Fibroblast of lung (primary cell): ENCODE results near the gene NLRP4. TPM values are rescaled to one million over a fixed set of nuclear protein-coding genes. Genes with fewer than 3 reads are reported as not detected.

Experiments used
- DNase-seq, 2 donors: peaks; one replicate each; pipeline versions ENCODE4 v3.0.0 to v3.0.0-alpha.2; 2010; ENCODE audit warnings: low read depth in 2 of 2
- H2AFZ ChIP-seq: 2 replicates; pipeline ENCODE4 v1.5.1; 2012; ENCODE audit warnings: low read length, control low read depth, inconsistent platforms
- H3K27ac ChIP-seq: 2 replicates; pipeline ENCODE4 v1.5.1; 2011; ENCODE audit warnings: low read length, control low read depth; ENCODE audit not compliant: insufficient read depth
- H3K27me3 ChIP-seq: 2 replicates; pipeline ENCODE4 v1.5.1; 2011; ENCODE audit warnings: mild to moderate bottlenecking, low read length; ENCODE audit not compliant: control insufficient read depth, insufficient read depth
- H3K36me3 ChIP-seq: 2 replicates; pipeline ENCODE4 v1.5.1; 2011; ENCODE audit warnings: low read length; ENCODE audit not compliant: control insufficient read depth, insufficient read depth
- H3K4me1 ChIP-seq: 2 replicates; pipeline ENCODE4 v1.5.1; 2011; ENCODE audit warnings: low read length; ENCODE audit not compliant: control insufficient read depth, insufficient read depth; ENCODE audit errors: extremely low read depth
- H3K4me2 ChIP-seq: 2 replicates; pipeline ENCODE4 v1.5.1; 2011; ENCODE audit warnings: low read length, control low read depth; ENCODE audit not compliant: insufficient read depth; ENCODE audit errors: extremely low read depth
- H3K4me3 ChIP-seq, 4 experiments: fragments of 200-600 bp in 1 of 4; sonication (generic) in 1 of 4; replicated peaks in 1 of 4; 2 replicates each; pipeline ENCODE4 v1.5.1; 2011 to 2016; ENCODE audit warnings: low read length in 4 of 4, low read depth in 3 of 4, mild to moderate bottlenecking in 3 of 4, control low read depth in 2 of 4, inconsistent platforms in 1 of 4, mixed read lengths in 1 of 4; ENCODE audit not compliant: insufficient read depth in 1 of 4; ENCODE audit errors: control extremely low read depth in 1 of 4
- H3K79me2 ChIP-seq: 2 replicates; pipeline ENCODE4 v1.5.1; 2012; ENCODE audit warnings: mild to moderate bottlenecking, low read length, inconsistent platforms; ENCODE audit not compliant: control insufficient read depth, insufficient read depth
- H3K9ac ChIP-seq: 2 replicates; pipeline ENCODE4 v1.5.1; 2011; ENCODE audit warnings: mild to moderate bottlenecking, low read length, control low read depth; ENCODE audit not compliant: insufficient read depth
- H3K9me3 ChIP-seq: 2 replicates; pipeline ENCODE4 v1.5.1; 2012; ENCODE audit warnings: low read depth, low read length; ENCODE audit not compliant: control insufficient read depth, insufficient read depth
- H4K20me1 ChIP-seq: 2 replicates; pipeline ENCODE4 v1.5.1; 2011; ENCODE audit warnings: low read length; ENCODE audit not compliant: control insufficient read depth, insufficient read depth; ENCODE audit errors: extremely low read depth
- CTCF ChIP-seq, 2 donors: IDR thresholded peaks in 1 of 2; conservative IDR thresholded peaks in 1 of 2; 1 replicate in 1 of 2; 2 replicates in 1 of 2; pipeline ENCODE4 v1.5.1; 2011 to 2012; ENCODE audit warnings: low read length in 2 of 2, control low read depth in 1 of 2, inconsistent platforms in 1 of 2, low read depth in 1 of 2, mild to moderate bottlenecking in 1 of 2
- EZH2 ChIP-seq: IDR thresholded peaks from 2 replicates; pipeline ENCODE4 v1.5.1; 2012; ENCODE audit warnings: low read length, control low read depth, mild to moderate bottlenecking; ENCODE audit errors: missing control alignments
- polyA plus RNA-seq, 2 donors: library from polyadenylated mRNA; depleted of rRNA in 1 of 2; stranded (reverse) in 1 of 2; unstranded in 1 of 2; fragments of >200 nt; gene quantifications; 2 replicates each; pipeline ENCODE4 v1.2.1, GENCODE V29; 2011 to 2012; ENCODE audit warnings: missing spikeins in 1 of 2
- total RNA-seq: library from RNA; depleted of rRNA; stranded (reverse); fragments of >200 nt; gene quantifications from 2 replicates; pipeline ENCODE4 v1.2.1, GENCODE V29; 2014

Gene NLRP4
- total and polyA plus RNA-seq, 2 donors (not counting 1 experiment from before 2014, with no cell fraction given) = not detected

- Histone ChIP-seq H3K9me3 (no peaks in the 10 kb centered on the region), H3K27ac (no peak overlapping the region), H3K4me1 (no peaks in the 10 kb centered on the region), H3K9ac (no peak overlapping the region), H4K20me1 (no peaks in the 10 kb centered on the region), H3K4me3 (no peak overlapping the region), H3K27me3 (no peaks in the 10 kb centered on the region), H3K36me3 (no peaks in the 10 kb centered on the region), H2AFZ (no peak overlapping the region), H3K4me2 (no peak overlapping the region), H3K79me2 (no peaks in the 10 kb centered on the region)
- no peak for TF ChIP-seq CTCF (conservative IDR thresholded peaks at IDR 0.05 in 1 of 2, IDR thresholded peaks at IDR 0.05 in 1 of 2; ENCODE audit: low read depth in 1 of 2, low read length in 2 of 2)
- no peak for TF ChIP-seq EZH2
- no peak for DNase-seq
These were observed 1.9 kb downstream of the NLRP4 start for GRCh38 chr19:55838251-55838650.

- Histone ChIP-seq H3K4me3 (no peak overlapping the region), H3K9me3 (no peaks in the 10 kb centered on the region), H3K9ac (no peak overlapping the region), H3K27ac (no peak overlapping the region), H3K4me2 (no peak overlapping the region), H3K27me3 (no peaks in the 10 kb centered on the region), H3K4me1 (no peaks in the 10 kb centered on the region), H4K20me1 (no peaks in the 10 kb centered on the region), H3K79me2 (no peaks in the 10 kb centered on the region), H2AFZ (no peak overlapping the region), H3K36me3 (no peaks in the 10 kb centered on the region)
- TF ChIP-seq EZH2 = no peak
- TF ChIP-seq CTCF (conservative IDR thresholded peaks at IDR 0.05 in 1 of 2, IDR thresholded peaks at IDR 0.05 in 1 of 2; ENCODE audit: low read depth in 1 of 2, low read length in 2 of 2) = no peak
- no peak for DNase-seq
These were observed 2.6 kb downstream of the NLRP4 start for GRCh38 chr19:55838906-55839305.

DNA sequence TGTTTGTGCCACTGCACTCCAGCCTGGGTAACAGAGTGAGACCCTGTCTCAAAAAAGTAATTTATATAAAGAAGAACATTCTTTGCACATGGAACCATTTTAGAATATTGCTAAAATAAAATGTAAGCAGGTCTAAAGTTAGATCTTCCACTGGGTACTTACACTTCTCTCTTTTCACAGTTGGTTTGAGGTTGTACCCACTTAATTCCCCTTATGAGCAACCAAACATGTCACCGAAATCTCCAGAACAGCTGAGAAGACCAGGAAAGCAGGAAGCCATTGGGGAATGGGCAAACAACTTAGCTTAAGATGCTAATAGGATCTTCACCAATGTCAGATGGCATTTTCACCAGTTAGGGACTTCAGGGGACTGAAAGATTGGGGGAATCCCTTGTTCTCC lies 18.8 kb downstream of the NLRP4 start:
- Histone ChIP-seq H3K36me3 (no peaks in the 10 kb centered on the region), H3K9ac (no peak overlapping the region), H3K4me3 (no peak overlapping the region), H3K79me2 (no peaks in the 10 kb centered on the region), H3K27me3 (no peaks in the 10 kb centered on the region), H3K27ac (no peak overlapping the region), H3K4me2 (no peak overlapping the region), H2AFZ (no peak overlapping the region), H3K4me1 (no peaks in the 10 kb centered on the region), H3K9me3 (no peaks in the 10 kb centered on the region), H4K20me1 (no peaks in the 10 kb centered on the region)
- DNase-seq = no peak
- TF ChIP-seq CTCF (conservative IDR thresholded peaks at IDR 0.05 in 1 of 2, IDR thresholded peaks at IDR 0.05 in 1 of 2; ENCODE audit: low read depth in 1 of 2, low read length in 2 of 2) (no peak), EZH2 (no peak)
